ENCODE data around the gene TTLL1.
A peak's percentile ranks its signal among the peaks of the same experiment; 100 is the strongest.

Gene TTLL1

GRCh38 chr22:43079742-43080141 is 9.4 kb downstream of the TTLL1 start:
- no peak for DNase-seq (ENCODE audit: low spot score)
- in situ Hi-C loops (cut with MboI; ENCODE audit: low sequenced_read_pairs, unreplicated experiment): no loop called here
- no peak for TF ChIP-seq CTCF (IDR thresholded peaks at IDR 0.05; ENCODE audit: borderline replicate concordance, control extremely low read depth, extremely low read depth, insufficient read depth, missing control alignments)

- in situ Hi-C loops (cut with MboI; ENCODE audit: low sequenced_read_pairs, unreplicated experiment): no loop called here
- no peak for TF ChIP-seq CTCF (IDR thresholded peaks at IDR 0.05; ENCODE audit: borderline replicate concordance, control extremely low read depth, extremely low read depth, insufficient read depth, missing control alignments)
- DNase-seq (ENCODE audit: low spot score): no peak
Measured at GRCh38 chr22:43078522-43078921, 10.7 kb downstream of the TTLL1 start.

GRCh38 chr22:43077121-43077877 is 11.9 kb downstream of the TTLL1 start:
- no peak for TF ChIP-seq CTCF (IDR thresholded peaks at IDR 0.05; ENCODE audit: borderline replicate concordance, control extremely low read depth, extremely low read depth, insufficient read depth, missing control alignments)
- in situ Hi-C loops (cut with MboI; ENCODE audit: low sequenced_read_pairs, unreplicated experiment): no loop called here
- no peak for DNase-seq (ENCODE audit: low spot score)

GRCh38 chr22:43066844-43067385 is 22.3 kb downstream of the TTLL1 start:
- no peak for TF ChIP-seq CTCF (IDR thresholded peaks at IDR 0.05; ENCODE audit: borderline replicate concordance, control extremely low read depth, extremely low read depth, insufficient read depth, missing control alignments)
- DNase-seq (ENCODE audit: low spot score): no peak
- in situ Hi-C loops (cut with MboI; ENCODE audit: low sequenced_read_pairs, unreplicated experiment): no loop called here

- in situ Hi-C loops (cut with MboI; ENCODE audit: low sequenced_read_pairs, unreplicated experiment): no loop called here
- DNase-seq (ENCODE audit: low spot score): no peak
- no peak for TF ChIP-seq CTCF (IDR thresholded peaks at IDR 0.05; ENCODE audit: borderline replicate concordance, control extremely low read depth, extremely low read depth, insufficient read depth, missing control alignments)
Measured at GRCh38 chr22:43066134-43066533, 23.1 kb downstream of the TTLL1 start.

- peak; percentile 50 for TF ChIP-seq CTCF (IDR thresholded peaks at IDR 0.05; ENCODE audit: borderline replicate concordance, control extremely low read depth, extremely low read depth, insufficient read depth, missing control alignments)
- DNase-seq (ENCODE audit: low spot score): peak; percentile 73
- in situ Hi-C loops (cut with MboI; ENCODE audit: low sequenced_read_pairs, unreplicated experiment): no loop called here
Measured at GRCh38 chr22:43060183-43060582, 29.0 kb downstream of the TTLL1 start.

Measured in GM13976 (cell line).